ENCODE results near the gene NIPAL3.

NIPAL3 gene

GRCh38 chr1:24374891-24375786, 40.5 kb upstream of the NIPAL3 start:
- Histone ChIP-seq H3K4me1 (ENCODE audit: low read length) (no peaks in the 10 kb centered on the region), H3K27me3 (replicated peaks; ENCODE audit: insufficient read depth, low read length) (no peaks in the 10 kb centered on the region), H3K79me2 (ENCODE audit: low read length) (no peaks in the 10 kb centered on the region), H3K9ac (ENCODE audit: low read length) (no peak overlapping the region), H4K20me1 (ENCODE audit: insufficient read depth, low read length) (no peaks in the 10 kb centered on the region), H3K9me2 (replicated peaks; ENCODE audit: insufficient read depth, low read length) (no peaks in the 10 kb centered on the region), H3K36me3 (replicated peaks; ENCODE audit: insufficient read depth, low read length) (no peaks in the 10 kb centered on the region), H3K4me3 (ENCODE audit: low read length) (no peak overlapping the region), H3F3A (ENCODE audit: insufficient read depth, low read length) (no peaks in the 10 kb centered on the region), H3K27ac (ENCODE audit: low read length) (no peak overlapping the region), H3K9me3 (replicated peaks; ENCODE audit: insufficient read depth, low read length) (no peaks in the 10 kb centered on the region), H2AFZ (ENCODE audit: low read length) (no peak overlapping the region), H3K4me2 (ENCODE audit: low read depth, low read length) (no peak overlapping the region)
- DNase-seq = no peak
- no peak for TF ChIP-seq CTCF (IDR thresholded peaks at IDR 0.05; ENCODE audit: low read length)
- no peak for TF ChIP-seq EZH2phosphoT487 (IDR thresholded peaks at IDR 0.05; ENCODE audit: low read length)

DNA sequence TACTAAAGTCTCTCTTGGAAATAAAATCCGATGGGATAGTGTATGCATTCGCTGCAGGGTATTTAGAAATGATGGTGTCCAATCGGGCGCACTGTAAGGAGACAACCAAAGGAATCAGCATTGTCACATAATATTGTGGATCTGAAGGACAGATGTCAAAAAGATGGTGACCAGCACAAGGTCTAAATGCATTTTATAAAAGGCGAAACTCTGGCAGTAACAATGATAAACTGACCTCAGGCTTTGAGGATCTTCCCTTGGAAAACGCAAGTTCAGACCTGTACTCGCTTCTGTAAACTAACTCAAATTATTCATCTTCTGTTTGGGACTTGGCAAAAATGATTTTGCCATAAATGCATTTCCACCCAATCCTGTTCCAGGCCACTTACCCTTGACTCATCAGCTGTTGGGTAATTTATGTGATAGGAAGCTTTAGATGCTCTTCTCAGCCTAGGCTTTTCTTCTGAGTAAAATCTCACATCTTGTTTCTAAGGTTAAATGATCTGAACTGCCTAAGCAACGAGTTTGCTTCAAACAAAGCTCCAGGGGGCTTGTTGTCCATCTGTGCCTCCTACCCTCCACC, 35.8 kb upstream of the NIPAL3 start:
- Histone ChIP-seq H4K20me1 (ENCODE audit: insufficient read depth, low read length) (no peaks in the 10 kb centered on the region), H3K9me2 (replicated peaks; ENCODE audit: insufficient read depth, low read length) (no peaks in the 10 kb centered on the region), H3K9ac (ENCODE audit: low read length) (no peak overlapping the region), H3K27ac (ENCODE audit: low read length) (no peak overlapping the region), H3F3A (ENCODE audit: insufficient read depth, low read length) (peaks cover 10% of the 10 kb centered on the region), H3K9me3 (replicated peaks; ENCODE audit: insufficient read depth, low read length) (no peaks in the 10 kb centered on the region), H3K4me2 (ENCODE audit: low read depth, low read length) (no peak overlapping the region), H3K27me3 (replicated peaks; ENCODE audit: insufficient read depth, low read length) (no peaks in the 10 kb centered on the region), H3K79me2 (ENCODE audit: low read length) (no peaks in the 10 kb centered on the region), H3K4me3 (ENCODE audit: low read length) (no peak overlapping the region), H2AFZ (ENCODE audit: low read length) (no peak overlapping the region), H3K4me1 (ENCODE audit: low read length) (peaks cover 12% of the 10 kb centered on the region), H3K36me3 (replicated peaks; ENCODE audit: insufficient read depth, low read length) (no peaks in the 10 kb centered on the region)
- TF ChIP-seq EZH2 (optimal IDR thresholded peaks at IDR 0.05; ENCODE audit: low read depth, low read length) = no peak
- TF ChIP-seq EZH2phosphoT487 (IDR thresholded peaks at IDR 0.05; ENCODE audit: low read length) = no peak
- TF ChIP-seq CTCF (IDR thresholded peaks at IDR 0.05; ENCODE audit: low read length) = no peak
- no peak for DNase-seq

- Histone ChIP-seq H3K9ac (ENCODE audit: low read length) (no peak overlapping the region), H3K4me1 (ENCODE audit: low read length) (peaks cover 19% of the 10 kb centered on the region), H3K36me3 (replicated peaks; ENCODE audit: insufficient read depth, low read length) (no peaks in the 10 kb centered on the region), H2AFZ (ENCODE audit: low read length) (no peak overlapping the region), H4K20me1 (ENCODE audit: insufficient read depth, low read length) (no peaks in the 10 kb centered on the region), H3K9me3 (replicated peaks; ENCODE audit: insufficient read depth, low read length) (no peaks in the 10 kb centered on the region), H3K79me2 (ENCODE audit: low read length) (no peaks in the 10 kb centered on the region), H3F3A (ENCODE audit: insufficient read depth, low read length) (peaks cover 17% of the 10 kb centered on the region), H3K4me2 (ENCODE audit: low read depth, low read length) (no peak overlapping the region), H3K4me3 (ENCODE audit: low read length) (no peak overlapping the region), H3K27me3 (replicated peaks; ENCODE audit: insufficient read depth, low read length) (no peaks in the 10 kb centered on the region), H3K9me2 (replicated peaks; ENCODE audit: insufficient read depth, low read length) (no peaks in the 10 kb centered on the region), H3K27ac (ENCODE audit: low read length) (no peak overlapping the region)
- TF ChIP-seq EZH2 (optimal IDR thresholded peaks at IDR 0.05; ENCODE audit: low read depth, low read length) (no peak), EZH2phosphoT487 (IDR thresholded peaks at IDR 0.05; ENCODE audit: low read length) (no peak), CTCF (IDR thresholded peaks at IDR 0.05; ENCODE audit: low read length) (no peak)
- no peak for DNase-seq
Observed at GRCh38 chr1:24380508-24380907, 35.1 kb upstream of the NIPAL3 start.
